SK-N-MC (cell line): ENCODE measurements around the gene ZNF611.
"Not testable (repeated sequence)": the region's sequence is repeated elsewhere in the genome, so short reads cannot be mapped to it uniquely, and the experiment has no call there.

Experiments
- DNase-seq: peaks from one replicate; pipeline ENCODE4 v3.0.0-alpha.2; 2011; ENCODE audit warnings: low read depth, low spot score
- H3K27ac ChIP-seq: fragments of 200-600 bp; sonication (generic); 2 replicates; pipeline ENCODE4 v1.5.1; 2016; ENCODE audit warnings: mixed run types
- H3K36me3 ChIP-seq: fragments of 200-600 bp; sonication (generic); 2 replicates; pipeline ENCODE4 v1.6.1; 2017; ENCODE audit warnings: antibody characterized with exemption, low read length, mixed read lengths; ENCODE audit not compliant: insufficient read depth
- H3K4me3 ChIP-seq: fragments of 200-600 bp; sonication (generic); 2 replicates; pipeline ENCODE4 v1.5.1; 2016
- H3K9ac ChIP-seq: fragments of 200-600 bp; sonication (generic); 2 replicates; pipeline ENCODE4 v1.8.0; 2017; ENCODE audit warnings: mixed run types, mixed read lengths; ENCODE audit not compliant: insufficient read length
- H3K9me3 ChIP-seq: fragments of 200-600 bp; sonication (generic); 2 replicates; pipeline ENCODE4 v1.6.1; 2017; ENCODE audit warnings: low read depth, mild to moderate bottlenecking, antibody characterized with exemption, low read length, moderate library complexity, mixed read lengths
- EZH2 ChIP-seq: fragments of 200-600 bp; sonication (generic); IDR thresholded peaks from one replicate; pipeline ENCODE4 v1.6.1; 2017; ENCODE audit warnings: antibody characterized with exemption
- FOXP2 ChIP-seq: optimal IDR thresholded peaks from 2 replicates; pipeline ENCODE3; 2011; ENCODE audit warnings: mild to moderate bottlenecking, moderate library complexity; ENCODE audit not compliant: insufficient read depth; ENCODE audit errors: extremely low read length, control extremely low read depth
- POLR2AphosphoS5 ChIP-seq: IDR thresholded peaks from 2 replicates; pipeline ENCODE4 v1.6.1; 2012; ENCODE audit warnings: mild to moderate bottlenecking, low read depth, low read length, borderline replicate concordance

Gene ZNF611

GRCh38 chr19:52703917-52704316 lies 30.9 kb downstream of the ZNF611 start:
- Histone ChIP-seq H3K27ac (no peak overlapping the region), H3K4me3 (no peak overlapping the region), H3K9me3 (peaks cover 6% of the 10 kb centered on the region; the same call in 1 of the 2 replicates), H3K36me3 (peaks cover 23% of the 10 kb centered on the region), H3K9ac (no peak overlapping the region)
- DNase-seq = no peak
- TF ChIP-seq POLR2AphosphoS5 (no peak), EZH2 (no peak), FOXP2 (no peak)

DNA sequence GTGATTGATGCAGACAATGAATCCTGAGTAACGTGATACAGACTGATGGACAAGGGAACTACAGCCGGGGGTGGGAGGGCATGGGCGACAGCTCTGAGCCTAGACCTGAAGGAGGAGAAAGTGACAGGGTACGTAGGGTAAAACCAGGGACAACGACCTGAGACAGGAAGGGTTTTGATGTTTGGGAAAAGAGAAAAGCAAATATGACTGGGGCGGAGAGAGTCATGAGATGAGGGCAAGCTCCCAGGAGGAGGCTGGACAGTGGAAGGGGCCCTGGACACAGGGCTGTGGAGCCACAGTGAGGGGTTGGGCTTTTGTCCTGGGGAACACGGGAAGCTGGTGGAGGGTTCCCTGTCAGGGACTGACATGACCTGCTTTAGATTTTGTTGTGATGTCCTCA lies 34.2 kb downstream of the ZNF611 start:
- Histone ChIP-seq H3K36me3 (peaks cover 8% of the 10 kb centered on the region), H3K27ac (no peak overlapping the region), H3K4me3 (no peak overlapping the region), H3K9me3 (no peaks in the 10 kb centered on the region; the same call in 1 of the 2 replicates), H3K9ac (no peak overlapping the region)
- no peak for DNase-seq
- TF ChIP-seq EZH2 = no peak
- no peak for TF ChIP-seq POLR2AphosphoS5
- no peak for TF ChIP-seq FOXP2

GRCh38 chr19:52699555-52699954 lies 35.3 kb downstream of the ZNF611 start:
- not testable (repeated sequence) for H3K9me3 ChIP-seq, H3K27ac ChIP-seq, DNase-seq

DNA sequence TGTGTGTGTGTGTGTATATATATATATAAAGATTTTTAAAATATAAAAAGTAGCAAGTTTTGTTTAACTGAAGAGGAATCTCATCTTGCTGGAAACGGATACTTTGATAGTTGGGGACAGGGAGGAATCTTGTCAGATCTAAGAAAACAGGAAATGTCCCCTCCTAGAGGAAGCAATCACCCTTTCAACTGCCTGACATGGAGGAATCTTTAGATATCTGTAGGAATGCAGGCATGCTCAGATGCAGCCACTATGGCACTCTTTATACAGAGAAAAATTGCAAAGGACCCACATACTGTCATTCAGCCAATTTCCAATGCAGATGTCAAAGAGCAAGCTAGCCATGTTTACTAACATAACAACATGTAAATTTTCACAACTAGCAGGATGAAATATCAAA lies 38.8 kb downstream of the ZNF611 start:
- TF ChIP-seq FOXP2 (no peak), POLR2AphosphoS5 (no peak), EZH2 (no peak)
- Histone ChIP-seq H3K9ac (no peak overlapping the region), H3K9me3 (no peaks in the 10 kb centered on the region), H3K36me3 (no peaks in the 10 kb centered on the region), H3K4me3 (no peak overlapping the region), H3K27ac (no peak overlapping the region)
- DNase-seq = no peak

More at GRCh38 chr19:52699555-52699954, 35.3 kb downstream of the ZNF611 start:
- not testable (repeated sequence) for H3K36me3 ChIP-seq, H3K9ac ChIP-seq, H3K4me3 ChIP-seq

DNA sequence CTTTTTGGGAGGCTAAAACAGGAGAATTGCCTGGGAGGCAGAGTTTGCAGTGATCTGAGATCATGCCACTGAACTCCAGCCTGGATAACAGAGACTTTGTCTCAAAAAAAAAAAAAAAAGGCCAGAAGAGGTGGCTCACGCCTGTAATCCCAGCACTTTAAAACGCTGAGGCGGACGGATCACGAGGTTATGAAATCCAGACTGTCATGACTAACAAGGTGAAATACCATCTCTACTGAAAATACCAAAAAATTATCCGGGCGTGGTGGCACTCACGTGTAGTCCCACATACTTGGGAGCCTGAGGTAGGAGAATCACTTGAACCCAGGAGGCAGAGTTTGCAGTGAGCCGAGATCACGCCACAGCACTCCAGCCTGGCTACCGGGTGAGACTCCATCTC lies 39.9 kb downstream of the ZNF611 start:
- Histone ChIP-seq H3K36me3 (no peaks in the 10 kb centered on the region), H3K4me3 (no peak overlapping the region), H3K27ac (no peak overlapping the region), H3K9ac (no peak overlapping the region), H3K9me3 (no peaks in the 10 kb centered on the region)
- DNase-seq = no peak
- TF ChIP-seq EZH2 (no peak), POLR2AphosphoS5 (no peak), FOXP2 (no peak)

DNA sequence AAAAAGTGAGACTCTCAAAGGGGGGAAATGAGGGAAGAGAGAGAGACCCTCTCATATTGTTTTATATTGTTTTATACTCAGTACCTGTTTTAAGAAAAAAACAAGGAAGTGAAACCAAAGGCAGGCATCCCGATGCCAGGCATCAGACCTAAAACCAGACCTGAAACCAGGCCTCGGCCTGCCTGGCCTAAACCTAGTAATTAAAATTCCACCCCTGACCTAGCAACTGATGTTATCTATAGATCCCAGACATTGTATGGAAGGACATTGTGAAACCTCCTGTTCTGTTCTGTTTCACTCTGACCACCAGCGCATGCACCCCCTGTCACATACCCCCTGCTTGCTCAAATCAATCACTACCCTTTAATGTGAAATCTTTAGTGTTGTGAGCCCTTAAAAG lies 40.6 kb downstream of the ZNF611 start:
- DNase-seq, H3K36me3 ChIP-seq, H3K27ac ChIP-seq: not testable (repeated sequence)

GRCh38 chr19:52692431-52693008 lies 42.3 kb downstream of the ZNF611 start:
- TF ChIP-seq FOXP2 (no peak), EZH2 (no peak)
- Histone ChIP-seq H3K36me3 (no peaks in the 10 kb centered on the region), H3K4me3 (no peak overlapping the region), H3K9me3 (no peaks in the 10 kb centered on the region), H3K9ac (no peak overlapping the region), H3K27ac (no peak overlapping the region)
- DNase-seq = no peak

More for the DNA sequence above, 40.6 kb downstream of the ZNF611 start:
- not testable (repeated sequence) for H3K9ac ChIP-seq, H3K9me3 ChIP-seq, H3K4me3 ChIP-seq

DNA sequence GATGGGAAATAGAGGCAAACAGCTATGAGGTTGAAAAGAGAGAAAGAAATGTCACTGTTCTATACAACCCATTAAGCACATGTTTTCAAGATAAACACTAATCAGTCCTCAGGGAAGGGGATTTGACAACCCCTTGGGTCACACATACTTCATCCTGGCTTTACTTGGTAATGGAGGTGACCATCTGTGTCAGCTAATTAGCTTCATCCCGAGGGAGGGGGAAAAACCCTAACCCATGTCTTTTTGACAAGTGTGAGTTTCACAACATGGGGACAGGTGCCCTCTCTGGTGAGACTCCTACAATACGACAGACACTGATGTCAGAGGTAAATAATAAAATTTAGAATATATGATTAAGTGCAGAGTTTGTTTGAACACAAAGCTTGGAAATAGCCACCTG lies 43.1 kb downstream of the ZNF611 start:
- H3K36me3 ChIP-seq = no peaks in the 10 kb centered on the region
- no peak overlapping the region for H3K27ac ChIP-seq
- DNase-seq = no peak
- H3K4me3 ChIP-seq = no peak overlapping the region
- TF ChIP-seq EZH2 (no peak), FOXP2 (no peak), POLR2AphosphoS5 (no peak)
- H3K9ac ChIP-seq = no peak overlapping the region
- no peaks in the 10 kb centered on the region for H3K9me3 ChIP-seq

GRCh38 chr19:52691215-52691610 lies 43.6 kb downstream of the ZNF611 start:
- TF ChIP-seq FOXP2 = no peak
- no peak for TF ChIP-seq POLR2AphosphoS5
- no peak for TF ChIP-seq EZH2
- H3K27ac ChIP-seq = no peak overlapping the region
- no peaks in the 10 kb centered on the region for H3K36me3 ChIP-seq
- no peaks in the 10 kb centered on the region for H3K9me3 ChIP-seq
- no peak overlapping the region for H3K9ac ChIP-seq
- no peak for DNase-seq
- H3K4me3 ChIP-seq = no peak overlapping the region
